Measurements from ENCODE around the gene TMEM8B.

DNA sequence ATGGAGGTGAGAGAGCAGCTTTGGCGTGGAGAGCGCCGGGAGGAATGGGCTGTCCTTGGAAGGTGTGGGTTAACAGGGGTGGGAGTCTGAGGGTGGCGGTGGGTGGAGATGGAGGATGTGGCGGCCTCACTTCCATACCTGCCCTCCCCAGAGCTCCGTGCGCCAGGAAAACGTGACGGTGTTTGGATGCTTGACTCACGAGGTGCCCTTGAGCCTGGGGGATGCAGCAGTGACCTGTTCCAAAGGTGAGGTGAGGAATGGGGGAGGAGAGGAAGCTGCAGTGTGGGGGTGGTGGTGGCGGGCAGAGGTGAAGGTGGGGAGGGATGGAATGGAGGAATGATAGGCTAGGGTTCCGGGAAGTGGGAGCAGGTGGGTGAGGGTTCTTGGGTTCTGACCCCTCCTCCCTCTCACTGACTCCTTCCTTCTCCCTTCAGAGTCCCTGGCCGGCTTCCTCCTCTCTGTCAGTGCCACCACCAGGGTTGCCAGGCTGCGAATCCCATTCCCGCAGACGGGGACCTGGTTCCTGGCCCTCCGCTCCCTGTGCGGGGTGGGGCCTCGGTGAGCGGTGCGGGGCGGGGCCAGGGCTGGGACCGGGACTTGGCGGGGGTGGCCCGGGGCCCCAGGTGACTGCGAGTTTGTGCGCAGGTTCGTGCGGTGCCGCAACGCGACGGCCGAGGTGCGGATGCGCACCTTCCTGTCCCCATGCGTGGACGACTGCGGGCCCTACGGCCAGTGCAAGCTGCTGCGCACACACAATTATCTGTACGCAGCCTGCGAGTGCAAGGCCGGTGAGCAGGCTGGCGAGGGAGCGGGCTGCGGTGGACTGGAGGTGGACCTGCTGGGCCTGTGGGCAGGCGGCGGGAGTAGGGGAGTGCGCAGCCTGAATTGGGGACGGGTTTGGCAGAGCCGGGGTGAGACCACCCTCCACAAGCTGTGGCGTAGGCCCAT lies 17.1 kb downstream of the TMEM8B start:
- TF ChIP-seq RFX5 (IDR thresholded peaks at IDR 0.05; ENCODE audit: low read length): no peak
- TF ChIP-seq, protein P1, sequence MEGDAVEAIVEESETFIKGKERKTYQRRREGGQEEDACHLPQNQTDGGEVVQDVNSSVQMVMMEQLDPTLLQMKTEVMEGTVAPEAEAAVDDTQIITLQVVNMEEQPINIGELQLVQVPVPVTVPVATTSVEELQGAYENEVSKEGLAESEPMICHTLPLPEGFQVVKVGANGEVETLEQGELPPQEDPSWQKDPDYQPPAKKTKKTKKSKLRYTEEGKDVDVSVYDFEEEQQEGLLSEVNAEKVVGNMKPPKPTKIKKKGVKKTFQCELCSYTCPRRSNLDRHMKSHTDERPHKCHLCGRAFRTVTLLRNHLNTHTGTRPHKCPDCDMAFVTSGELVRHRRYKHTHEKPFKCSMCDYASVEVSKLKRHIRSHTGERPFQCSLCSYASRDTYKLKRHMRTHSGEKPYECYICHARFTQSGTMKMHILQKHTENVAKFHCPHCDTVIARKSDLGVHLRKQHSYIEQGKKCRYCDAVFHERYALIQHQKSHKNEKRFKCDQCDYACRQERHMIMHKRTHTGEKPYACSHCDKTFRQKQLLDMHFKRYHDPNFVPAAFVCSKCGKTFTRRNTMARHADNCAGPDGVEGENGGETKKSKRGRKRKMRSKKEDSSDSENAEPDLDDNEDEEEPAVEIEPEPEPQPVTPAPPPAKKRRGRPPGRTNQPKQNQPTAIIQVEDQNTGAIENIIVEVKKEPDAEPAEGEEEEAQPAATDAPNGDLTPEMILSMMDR (IDR thresholded peaks at IDR 0.05): no peak
- no peak for TF ChIP-seq YY1 (IDR thresholded peaks at IDR 0.05; ENCODE audit: low read depth)
- no peak for TF ChIP-seq EZH2phosphoT487 (IDR thresholded peaks at IDR 0.05; ENCODE audit: borderline replicate concordance, low read depth)

Measured in SK-N-SH (cell line).